GM19397 (cell line): Measurements from ENCODE around the gene NLGN1.

ENCODE experiments used
- ATAC-seq: cut with Tn5 transposase; IDR thresholded peaks from one replicate; pipeline ENCODE4 v1.9.1; 2021; ENCODE audit warnings: mild to moderate bottlenecking, moderate library complexity; ENCODE audit not compliant: unreplicated experiment

Gene NLGN1

DNA sequence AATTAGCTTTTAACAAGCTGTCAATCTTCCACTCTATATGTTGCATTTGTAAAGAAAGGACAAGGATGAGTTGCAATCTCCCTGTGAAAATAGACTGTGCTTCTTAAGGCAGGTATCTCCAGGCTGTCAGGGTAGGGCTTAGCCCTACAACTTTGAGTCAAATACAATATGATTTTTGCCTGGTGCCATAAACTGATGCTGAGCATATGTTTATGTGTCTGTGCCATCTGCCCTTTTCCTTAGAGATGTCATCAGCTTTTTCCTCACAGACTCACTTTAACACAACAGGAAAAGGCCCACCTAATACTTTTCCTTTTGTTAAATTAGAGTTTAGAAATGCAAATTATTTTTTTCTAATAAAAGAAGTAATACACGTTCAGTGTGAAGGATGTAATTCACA, 548.3 kb downstream of the NLGN1 start:
- ATAC-seq = no peak

DNA sequence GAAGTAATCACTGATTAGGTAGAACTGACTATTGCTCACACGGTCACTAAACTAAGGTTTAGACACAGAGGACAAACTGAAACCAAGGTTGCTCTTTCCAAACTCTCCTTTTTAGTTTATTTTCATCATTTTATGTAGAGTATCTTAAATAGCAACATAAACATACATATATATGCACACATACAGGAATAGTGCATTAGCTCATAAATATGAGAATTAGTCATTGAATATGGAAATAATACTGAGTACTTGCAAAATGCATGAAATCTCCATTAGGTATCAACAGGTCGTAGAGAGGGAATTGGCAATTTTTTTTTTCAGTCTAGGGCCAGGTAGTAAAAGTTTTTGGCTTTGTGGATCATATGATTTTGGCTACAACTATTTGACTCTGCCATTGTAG, 557.1 kb downstream of the NLGN1 start:
- no peak for ATAC-seq

DNA sequence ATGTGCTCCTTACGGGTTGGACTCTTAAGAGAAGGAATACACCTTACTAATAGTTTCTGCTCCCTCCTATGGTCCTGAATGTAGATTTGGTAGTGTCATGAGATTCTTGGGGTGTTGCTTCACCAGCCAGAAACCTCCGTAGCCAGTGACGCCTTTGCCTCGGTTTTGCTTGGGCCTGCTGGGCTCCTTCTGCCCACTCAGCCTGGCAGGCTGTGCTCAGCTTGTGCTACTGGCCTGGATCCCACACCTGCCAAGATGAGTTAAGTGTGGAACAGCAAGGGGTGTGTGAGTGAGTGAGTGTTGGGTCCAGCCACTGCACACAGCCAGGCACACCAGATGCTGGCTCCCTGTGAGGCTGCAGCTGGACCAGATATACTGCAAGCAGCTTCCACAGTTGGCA, 560.1 kb downstream of the NLGN1 start:
- no peak for ATAC-seq

DNA sequence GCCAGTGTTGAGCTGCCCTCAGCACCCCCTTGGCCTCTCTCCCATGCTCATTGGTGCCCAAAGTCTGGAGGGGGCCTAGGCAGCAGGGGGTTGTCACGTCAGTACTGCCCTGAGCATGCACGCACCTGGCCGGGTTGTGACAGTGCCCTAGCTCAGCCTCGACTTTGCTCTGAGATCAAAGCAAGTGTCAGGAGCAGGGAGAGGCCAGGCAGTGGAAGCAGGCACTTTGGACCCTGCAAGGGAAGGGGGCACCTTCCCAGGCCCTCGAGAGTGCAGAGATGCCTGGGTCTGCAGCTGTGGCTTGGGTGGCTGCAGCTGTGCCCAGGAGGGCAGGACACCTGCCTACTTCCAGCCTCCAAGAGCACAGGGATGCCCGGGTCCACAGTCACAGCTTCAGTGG, 561.3 kb downstream of the NLGN1 start:
- ATAC-seq = no peak

DNA sequence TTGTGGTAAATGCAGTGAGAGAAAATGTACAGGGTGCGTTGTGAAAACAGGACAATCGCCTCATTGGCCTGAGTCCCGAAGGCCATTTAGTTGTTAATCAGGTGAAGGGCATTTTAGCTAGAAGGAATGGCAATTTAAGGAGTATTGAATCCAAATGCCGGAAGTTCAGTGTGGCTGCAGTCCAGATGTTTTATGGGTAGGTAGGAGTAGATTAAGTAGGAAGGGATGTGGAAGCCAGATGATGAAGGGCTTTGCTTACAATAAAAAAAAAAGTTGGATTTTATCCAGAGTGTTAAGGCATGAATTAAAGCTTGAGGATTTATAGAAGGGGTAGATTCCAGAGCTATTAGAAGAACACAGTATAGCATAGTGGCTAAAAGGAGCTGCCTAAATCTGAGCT, 572.7 kb downstream of the NLGN1 start:
- no peak for ATAC-seq

DNA sequence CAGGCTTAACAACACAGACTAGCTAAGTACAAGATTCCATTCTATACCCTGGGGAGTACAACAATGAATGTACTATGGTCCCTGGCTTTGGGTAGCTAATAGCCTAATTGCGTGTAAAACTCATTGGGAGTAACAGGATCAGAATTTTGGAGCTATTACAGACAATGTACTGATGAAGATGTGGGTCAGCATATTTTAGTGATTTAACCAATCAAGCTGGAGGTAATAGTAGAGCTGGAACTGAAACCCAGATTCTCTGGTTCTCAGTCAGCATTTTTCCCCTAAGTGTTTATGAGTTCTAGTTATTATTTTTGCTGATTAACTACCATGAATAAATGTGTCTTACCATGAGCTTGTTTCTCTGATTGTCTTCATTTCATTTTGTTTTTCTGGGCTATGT, 578.7 kb downstream of the NLGN1 start:
- ATAC-seq = no peak

DNA sequence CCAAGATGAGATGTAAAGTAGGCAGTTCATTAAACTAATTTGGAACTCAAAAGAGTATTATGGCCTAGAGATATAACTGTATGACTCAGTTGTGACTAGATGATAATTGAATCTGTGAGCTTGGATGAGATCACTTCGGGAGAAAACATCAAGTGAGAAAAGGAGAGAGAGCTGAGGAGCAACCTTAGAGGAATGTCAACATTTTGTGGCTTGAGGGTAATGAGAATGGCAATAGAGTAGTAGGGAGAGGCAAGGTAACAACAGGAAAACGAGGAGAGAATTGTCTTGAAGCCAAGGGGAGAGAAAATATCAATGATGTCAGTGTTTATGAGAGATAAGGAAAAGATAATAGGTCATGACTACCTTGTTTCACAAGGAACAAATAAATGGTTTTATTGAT, 580.2 kb downstream of the NLGN1 start:
- no peak for ATAC-seq

DNA sequence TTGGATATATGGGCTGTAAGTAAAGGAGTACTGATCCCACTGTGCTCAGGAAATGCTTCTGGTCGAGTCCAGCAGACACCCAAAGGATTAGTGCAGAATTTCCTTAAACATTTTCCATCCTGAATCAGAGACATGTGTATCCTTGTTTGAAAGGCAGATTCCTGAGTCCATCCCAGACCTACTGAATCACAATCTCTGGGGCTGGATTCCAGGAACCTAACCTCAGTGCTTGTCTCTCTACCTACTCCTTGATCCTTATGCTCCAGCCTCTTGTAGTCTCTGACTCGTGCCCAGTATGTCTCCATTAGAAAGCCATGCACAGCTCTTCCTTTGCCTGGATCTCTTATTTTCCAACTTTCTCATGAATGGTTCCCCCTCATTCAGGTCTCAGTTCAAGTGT, 585.8 kb downstream of the NLGN1 start:
- no peak for ATAC-seq

DNA sequence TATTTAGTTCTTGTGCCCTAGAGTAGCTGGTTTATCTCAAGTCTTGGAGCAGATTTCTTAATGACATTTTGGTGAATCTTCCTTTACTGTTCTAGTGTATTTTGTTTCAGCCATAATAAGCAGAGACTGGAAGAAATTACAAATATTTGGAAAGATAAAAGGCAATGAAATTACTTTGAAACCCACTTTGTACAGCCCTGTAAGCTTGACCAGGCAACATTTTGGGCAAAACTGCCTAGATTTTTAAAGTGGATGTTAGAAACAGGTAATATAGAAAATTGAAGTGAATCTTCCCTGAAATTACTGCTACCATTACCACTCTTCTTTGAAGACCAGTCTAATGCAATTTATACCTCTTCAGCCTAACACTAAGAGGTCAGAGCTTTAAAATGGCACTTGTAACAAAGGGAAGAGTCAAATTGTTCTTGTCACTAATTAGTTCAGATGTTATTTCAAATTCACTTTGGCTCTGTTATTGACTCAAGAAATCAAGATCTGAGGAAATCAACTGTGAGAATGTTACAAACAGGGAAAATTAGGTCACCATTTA, 589.4 kb downstream of the NLGN1 start:
- ATAC-seq = no peak

DNA sequence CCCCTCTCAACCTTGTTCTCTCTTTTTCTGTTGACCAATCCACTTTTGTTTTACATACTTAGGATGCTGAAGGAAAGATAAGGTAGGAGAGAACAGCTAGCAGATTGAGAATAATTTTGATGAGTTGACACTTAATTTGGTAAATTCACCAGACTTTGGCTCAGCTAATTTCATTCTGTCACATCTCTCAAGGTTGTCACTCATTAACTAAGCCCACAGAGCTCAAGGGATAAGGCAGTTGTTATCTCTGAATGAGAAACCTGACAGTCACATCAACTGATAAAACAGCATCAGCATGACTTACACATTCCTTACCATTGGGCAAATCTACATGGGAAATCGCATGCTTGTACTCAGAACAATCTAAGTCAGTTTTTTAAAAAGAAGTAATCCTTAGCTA, 591.4 kb downstream of the NLGN1 start:
- no peak for ATAC-seq

DNA sequence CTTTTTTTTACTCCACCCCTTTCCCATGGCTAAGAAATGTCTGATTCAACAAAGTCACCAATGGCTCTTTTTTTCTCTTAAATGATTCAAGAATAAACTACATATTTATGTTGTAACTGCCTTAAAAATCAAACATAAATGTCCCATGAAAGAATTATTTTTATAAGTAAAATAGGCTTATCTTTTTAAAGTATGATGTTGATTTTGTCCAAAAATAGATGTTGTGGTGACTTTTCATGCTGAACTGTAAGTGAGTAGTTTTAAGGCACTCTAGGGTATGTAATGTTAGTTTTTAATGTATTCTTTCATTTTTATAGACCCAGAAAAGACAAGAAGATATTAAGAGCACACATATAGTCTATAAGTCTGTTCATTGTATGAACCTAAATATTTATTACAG, 594.9 kb downstream of the NLGN1 start:
- no peak for ATAC-seq

DNA sequence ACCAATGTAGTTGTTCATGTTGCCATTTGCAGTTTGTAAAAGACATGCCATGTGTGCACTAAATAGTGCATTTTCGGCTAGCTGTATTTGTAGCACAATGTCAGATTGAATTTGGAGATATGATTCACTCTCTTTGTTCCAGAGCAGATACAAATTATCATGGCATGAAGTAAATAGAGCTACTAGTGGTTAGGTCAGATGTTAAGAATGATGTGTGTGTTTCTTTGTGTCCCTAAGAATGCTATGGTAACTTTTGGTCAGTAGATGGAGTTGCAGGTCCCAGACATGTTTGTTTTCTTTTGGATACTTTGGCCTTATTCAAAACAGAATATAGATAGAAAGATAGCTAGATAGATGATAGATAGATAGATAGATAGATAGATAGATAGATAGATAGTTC, 595.8 kb downstream of the NLGN1 start:
- no peak for ATAC-seq

DNA sequence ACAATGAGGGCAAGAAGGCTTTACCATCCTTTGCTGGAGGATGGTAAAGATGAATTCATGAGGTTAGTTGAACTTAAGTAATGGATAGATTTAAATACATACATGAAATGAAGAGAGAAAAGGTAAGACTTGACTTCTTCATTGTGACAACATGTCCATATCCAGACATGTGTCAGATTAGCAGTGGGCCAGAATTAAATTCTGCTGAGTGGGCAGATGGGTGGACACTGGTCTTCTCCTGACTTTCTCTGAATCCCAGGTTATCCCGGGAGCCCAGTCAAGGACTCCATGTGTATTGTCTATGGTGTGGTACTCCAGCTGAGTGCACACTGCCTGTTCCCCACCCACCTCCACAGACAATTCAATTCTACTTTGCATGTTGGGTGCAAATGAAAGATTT, 603.1 kb downstream of the NLGN1 start:
- no peak for ATAC-seq

DNA sequence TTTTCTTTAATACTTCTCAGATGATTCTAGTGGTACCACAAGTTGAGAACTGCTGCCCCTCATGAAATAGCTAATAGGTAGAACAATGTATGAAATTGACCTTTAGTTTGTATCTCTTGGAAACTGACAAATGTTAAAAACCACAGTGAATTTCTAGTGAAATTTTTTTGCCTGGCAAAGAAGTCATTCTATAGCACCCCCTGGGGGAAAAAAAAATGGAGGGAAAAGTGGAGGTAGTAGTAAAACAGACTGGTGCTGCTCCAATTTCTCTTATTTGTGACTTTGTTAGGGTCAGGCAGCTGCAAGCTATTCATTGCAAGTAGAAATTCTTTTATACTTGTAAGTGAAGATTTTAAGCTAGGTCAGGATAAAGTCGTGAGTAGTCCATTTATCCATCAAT, 605.0 kb downstream of the NLGN1 start:
- no peak for ATAC-seq

DNA sequence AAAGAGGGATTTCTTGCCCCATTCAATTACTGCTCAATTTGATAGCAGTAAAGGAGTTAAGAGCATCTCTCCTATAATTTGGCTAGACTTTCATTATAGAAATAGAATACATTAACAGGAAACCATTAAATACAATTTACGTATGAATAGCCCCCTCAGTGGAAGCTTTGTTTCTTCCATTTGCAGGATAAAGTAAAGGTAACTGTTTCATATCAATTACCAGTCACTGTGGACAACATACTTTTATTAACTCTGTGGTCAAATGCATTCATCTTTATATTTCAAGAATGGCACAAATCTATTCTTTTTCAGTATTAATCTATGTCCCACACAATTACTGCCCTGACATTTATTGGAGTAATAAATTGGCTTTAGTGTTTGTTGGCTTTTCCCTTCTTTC, 613.4 kb downstream of the NLGN1 start:
- no peak for ATAC-seq

DNA sequence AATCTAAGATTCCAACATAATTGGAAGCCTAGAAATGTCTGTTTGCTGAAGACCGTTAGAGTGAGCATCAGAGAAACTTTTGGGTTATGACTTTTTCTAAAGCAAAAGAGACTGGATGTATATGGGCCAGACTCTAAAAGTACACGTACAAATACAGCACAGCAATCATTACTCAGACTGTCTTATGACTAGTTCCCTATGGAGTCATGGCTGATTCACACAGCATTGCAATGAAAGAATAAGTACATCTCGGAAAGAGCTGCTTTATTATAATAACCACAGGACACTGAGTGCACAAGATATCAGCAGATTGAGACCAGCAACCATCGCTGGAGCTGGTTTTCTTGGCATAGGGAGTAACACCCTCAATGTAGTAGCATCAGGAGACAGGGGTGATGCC, 618.6 kb downstream of the NLGN1 start:
- no peak for ATAC-seq

DNA sequence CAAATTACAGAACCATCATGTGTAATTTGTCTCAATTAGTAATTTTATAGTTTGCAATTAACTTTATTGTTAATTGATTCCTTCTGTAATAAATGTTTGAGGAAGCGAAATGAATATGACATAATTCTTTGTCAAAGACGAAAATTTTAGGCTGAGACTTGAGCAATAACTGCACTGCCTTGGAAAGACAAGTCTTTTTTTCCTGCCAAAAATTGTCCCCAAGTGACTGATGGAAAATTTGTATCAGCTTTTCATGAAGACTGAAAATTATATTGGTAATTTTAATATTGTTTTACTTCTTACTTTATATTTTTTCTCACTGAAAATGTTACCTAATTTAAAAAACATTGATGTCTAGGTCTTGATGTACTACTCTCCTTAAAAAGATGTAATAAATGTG, 622.6 kb downstream of the NLGN1 start:
- no peak for ATAC-seq

DNA sequence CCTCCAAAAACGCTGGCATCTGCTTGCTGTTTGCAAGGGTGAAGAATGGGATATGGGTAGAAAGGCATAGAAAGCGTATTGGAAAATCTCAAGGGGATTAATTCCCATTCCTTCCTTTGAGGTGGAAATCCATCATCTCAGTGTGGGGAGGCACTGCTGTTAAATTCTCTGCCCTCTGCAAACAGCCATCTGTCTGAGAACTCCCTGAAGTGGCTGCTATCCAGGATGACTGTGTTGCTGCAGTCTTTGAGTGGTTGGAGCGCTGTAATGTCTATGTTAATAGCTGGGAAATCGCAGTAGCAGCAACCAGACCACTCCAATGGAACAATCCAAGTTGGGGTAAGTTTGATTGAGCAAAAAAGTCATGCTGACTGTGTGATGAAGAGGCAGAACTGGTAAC, 625.9 kb downstream of the NLGN1 start:
- ATAC-seq = no peak

DNA sequence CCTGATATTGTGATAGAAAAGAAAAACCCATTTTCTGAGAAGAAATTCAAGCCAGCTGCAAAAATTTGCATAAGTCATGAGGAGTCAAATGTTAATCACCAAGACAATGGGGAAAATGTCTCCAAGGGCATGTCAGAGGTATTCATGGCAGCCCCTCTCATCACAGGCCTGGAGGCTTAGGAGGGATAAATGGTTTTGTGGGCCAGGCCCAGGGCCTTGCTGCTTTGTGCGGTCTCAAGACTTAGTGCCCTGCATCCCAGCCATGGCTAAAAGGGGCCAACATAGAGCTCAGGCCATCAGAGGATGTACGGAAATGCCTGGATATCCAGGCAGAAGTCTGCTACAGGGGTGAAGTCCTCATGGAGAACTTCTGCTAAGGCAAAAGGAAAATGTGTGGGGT, 631.1 kb downstream of the NLGN1 start:
- no peak for ATAC-seq

DNA sequence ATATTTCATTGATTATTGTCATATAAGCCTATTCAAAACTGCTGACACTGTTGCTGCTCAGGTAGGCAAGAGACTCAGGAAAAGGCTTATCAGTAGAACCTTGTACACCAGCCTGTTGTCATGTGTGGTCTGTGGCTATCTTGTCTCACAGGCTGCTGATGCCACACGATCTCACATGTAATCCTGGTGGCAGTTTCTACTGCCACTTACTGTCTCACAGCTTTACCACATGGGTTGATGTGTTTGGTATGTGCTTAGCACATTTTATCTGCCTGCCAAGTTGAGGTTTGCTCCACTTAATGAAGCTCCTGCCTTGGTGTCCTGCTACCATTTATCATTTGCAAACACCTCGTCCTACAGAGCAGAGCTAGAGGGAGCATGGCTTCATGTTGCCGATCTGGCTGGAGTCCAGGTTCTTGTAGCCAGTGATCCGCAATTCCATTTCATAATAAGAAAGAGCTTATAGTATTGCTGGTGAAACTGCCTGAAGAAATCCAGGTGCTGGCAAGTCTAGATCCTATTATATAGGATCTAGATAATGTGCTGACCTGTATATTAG, 637.9 kb downstream of the NLGN1 start:
- no peak for ATAC-seq

DNA sequence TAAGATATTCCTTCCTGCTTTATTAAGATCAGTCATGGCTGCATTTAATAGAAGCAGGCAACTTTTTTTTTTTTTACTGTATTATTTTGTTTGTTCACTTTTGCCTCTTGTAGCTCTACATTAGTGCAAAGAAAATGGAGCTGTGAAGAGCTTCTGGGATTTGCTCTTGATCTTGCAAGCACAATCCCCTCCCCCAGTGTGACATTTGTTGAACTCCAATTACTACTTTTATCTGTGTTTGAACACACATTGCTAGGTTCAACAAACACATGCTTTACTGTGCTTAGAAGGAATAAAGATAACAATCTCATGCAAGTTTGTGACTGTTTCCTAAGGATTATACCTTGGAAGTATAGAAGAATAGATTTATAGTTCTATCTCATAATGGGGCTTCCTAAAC, 648.8 kb downstream of the NLGN1 start:
- ATAC-seq = no peak

DNA sequence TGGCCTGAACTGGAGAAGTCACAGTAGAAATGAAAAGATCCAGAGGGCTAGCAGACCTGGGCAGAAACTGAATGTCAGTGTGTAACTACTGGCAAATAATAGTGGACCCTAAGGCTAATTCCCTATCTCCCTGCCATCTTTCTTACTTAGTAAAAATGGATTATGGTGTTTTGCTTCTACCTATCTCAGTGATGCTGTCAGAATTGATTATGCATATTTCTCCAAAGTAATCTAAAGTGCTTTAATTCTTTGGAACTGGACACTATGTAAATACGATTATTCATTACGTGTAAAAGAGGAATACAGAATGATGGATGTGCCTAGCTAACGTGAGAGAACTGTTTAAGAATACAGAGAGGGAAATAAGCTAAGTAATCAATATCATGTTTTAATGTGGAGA, 651.9 kb downstream of the NLGN1 start:
- no peak for ATAC-seq

DNA sequence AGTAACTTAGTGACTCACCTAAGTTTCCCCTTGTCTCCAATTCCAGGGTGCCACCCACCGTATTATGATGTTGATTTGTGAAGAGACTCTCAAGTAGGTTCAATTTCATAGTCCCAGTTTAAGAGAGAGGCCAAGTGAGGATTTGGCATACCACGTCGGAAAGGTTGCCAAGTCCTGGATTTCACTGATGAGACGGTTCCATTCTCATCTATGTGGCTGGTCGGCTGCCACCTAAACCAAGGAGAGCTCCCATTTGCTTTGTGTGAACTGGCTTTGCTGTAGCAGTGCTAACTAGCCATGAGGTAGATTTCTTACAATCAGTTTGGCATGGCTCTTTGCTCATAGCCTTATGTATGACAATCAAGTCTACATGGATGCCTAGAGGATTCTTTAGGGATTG, 653.6 kb downstream of the NLGN1 start:
- no peak for ATAC-seq

DNA sequence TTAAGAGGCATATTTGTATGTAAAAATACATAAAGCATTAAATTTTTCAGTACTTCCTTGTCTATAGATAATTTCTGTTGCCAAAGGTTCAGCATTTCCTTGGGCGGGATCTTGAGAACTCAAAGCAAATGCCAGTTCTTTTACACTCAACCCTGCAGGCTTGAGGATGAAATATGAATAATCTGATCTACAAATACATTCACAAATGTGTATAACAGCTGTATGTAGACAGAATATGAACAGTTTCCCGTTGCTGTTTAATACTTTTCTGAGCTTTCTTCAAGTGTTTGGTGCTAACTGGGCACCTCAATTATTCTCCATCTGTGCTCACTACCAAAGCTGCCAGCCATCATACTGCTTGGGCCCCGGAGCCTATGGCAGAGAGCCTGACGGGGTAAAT, 661.3 kb downstream of the NLGN1 start:
- ATAC-seq = no peak
